Endometrial microvascular endothelial cells (primary cell): ENCODE results near the gene ATP6AP1. TPM values are rescaled to one million over a fixed set of nuclear protein-coding genes. Genes with fewer than 3 reads are reported as not detected.

Source experiments
- in situ Hi-C: cut with HindIII; loops from 2 replicates; pipeline ENCODE4 v1.10.0; 2017; ENCODE audit warnings: low sequenced_read_pairs, low pct_unique_long_range_greater_than_20kb; ENCODE audit errors: inconsistent ontology term
- total RNA-seq: library from RNA; depleted of rRNA; stranded (reverse); fragments of >200 nt; gene quantifications from one replicate; pipeline ENCODE4 v1.2.3, GENCODE V29; 2015; ENCODE audit errors: inconsistent ontology term

ATP6AP1 gene
- total RNA-seq, 1 donor from 2014 or later: 108 TPM

DNA sequence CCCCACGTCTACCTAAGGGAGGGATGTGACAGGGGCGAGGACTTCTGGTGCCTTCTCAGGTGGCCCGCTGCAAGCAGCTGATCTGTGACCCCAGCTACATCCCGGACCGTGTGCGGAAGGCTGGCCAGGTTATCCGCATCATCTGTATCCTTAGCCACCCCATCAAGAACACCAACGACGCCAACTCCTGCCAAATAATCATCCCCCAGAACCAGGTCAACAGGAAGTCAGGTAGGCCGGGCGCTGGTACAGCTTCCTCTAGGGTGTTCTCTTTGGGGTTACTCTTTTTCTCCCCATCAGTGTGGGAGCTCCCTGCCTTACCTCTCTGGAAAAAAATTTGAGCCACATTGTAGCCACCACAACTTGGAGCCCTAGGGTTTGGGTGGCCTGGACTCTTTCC lies 13.1 kb downstream of the ATP6AP1 start:
- in situ Hi-C loops: no loop called here

DNA sequence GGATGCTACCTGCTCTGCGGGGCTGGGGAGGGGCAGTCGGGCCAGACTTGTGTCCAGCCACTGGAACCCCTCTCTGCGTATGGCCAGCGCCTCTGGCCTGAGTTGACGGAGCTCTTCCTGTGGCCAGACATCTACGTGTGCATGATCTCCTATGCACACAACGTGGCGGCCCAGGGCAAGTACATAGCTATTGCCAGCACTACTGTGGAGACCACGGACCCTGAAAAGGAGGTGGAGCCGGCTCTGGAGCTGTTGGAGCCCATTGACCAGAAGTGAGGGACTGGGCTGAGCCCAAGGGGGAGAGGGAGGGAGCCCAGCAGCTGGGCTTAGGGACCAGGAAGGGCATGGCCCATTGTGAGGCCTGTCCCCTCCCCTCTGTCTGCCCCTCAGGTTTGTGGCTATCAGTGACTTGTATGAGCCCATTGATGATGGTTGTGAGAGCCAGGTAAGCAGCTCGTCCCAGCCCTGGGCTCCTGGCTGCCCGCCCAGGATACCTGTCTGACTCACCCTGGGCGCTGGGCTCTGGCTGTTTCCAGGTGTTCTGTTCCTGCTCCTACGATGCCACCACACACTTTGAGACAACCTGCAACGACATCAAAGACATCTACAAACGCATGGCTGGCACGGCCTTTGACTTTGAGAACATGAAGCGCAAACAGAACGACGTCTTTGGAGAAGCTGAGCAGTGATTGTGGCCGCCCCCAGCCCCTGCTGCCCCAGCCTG lies 13.7 kb downstream of the ATP6AP1 start:
- in situ Hi-C loops: no loop called here

DNA sequence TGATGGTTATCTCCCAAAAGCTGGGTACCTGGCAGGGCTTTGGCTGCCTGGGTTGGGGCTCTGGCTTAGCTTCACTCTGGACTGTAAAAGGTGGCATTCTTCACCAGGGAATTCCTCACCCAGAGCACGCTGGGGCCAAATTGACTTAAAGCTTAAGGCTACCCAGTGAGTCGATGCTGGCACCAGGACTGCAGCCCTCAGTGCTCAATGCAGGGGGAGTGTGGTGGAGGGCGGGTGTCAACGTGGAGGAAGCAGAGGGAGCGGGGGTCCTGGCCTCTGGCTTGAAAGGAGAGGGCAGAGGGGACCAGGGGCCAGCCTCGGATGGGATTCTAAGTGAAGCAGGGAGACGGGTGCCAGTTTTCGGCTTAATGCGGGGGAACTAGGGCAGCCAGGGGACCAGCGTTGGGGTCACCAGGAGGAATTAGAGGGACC lies 15.0 kb downstream of the ATP6AP1 start:
- in situ Hi-C loops: no loop called here

DNA sequence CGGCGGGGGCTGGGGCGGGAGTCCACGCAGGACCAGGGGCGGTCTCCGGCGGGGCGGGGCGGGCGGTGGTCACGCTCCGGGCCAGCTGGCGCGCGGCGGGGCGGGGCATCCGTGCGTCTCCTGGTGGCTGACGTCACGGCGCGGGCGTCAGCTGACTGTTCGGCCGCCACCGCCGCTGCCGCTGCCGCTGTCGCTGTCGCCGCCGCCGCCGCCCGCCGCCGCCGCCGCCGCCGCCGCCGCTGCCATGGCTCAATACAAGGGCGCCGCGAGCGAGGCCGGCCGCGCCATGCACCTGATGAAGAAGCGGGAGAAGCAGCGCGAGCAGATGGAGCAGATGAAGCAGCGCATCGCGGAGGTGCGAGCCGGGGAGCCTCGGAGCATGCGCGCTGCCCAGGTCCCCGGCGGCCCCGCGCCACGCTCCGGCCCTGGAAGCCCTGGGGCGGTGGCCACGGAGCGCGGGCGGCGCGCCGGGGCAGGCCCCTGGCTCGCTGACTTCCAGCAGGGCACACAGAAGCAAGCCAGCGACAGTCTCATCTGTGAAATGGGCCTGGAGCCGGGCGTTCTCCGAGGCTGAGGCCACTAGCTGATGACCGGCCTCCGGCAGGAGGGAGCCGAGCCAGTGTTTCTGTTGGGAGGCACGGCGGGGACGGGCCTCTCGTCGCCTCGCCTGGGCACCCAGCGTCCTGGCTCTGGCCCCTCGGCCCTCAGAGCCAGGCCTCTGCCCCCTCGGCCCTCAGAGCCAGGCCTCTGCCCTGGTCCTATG lies 15.7 kb downstream of the ATP6AP1 start, which contains the start of gene FAM50A:
TSS of gene FAM50A (plus strand) at position 150 of the 763 bp plus-strand sequence. CDS start at position 245, 95 bp downstream.
- in situ Hi-C loops: no loop called here

DNA sequence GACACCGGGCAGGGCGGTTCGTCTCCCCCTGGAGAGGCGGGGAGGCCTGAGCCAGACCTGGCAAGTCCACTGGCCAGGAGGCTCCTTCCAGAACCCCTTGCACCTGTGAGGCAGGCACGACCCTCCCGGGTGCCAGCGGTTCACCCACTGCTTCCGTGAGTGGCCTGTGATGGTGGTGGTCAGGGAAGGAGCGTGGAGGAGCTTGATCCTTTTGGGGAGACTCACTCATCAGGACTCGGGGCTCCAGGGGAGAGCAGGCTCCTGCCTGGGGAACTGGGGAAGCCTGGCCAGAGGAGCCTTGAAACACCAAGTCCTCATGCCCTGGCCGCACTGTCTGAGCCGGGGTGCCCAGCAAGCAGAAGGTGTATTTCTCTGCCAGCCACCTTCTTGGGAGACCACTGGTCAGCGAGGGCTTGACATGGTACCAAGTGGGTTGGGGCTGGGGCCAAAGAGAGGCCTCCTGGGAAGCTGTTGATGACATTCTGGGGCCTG lies 16.3 kb downstream of the ATP6AP1 start:
- in situ Hi-C loops: no loop called here

DNA sequence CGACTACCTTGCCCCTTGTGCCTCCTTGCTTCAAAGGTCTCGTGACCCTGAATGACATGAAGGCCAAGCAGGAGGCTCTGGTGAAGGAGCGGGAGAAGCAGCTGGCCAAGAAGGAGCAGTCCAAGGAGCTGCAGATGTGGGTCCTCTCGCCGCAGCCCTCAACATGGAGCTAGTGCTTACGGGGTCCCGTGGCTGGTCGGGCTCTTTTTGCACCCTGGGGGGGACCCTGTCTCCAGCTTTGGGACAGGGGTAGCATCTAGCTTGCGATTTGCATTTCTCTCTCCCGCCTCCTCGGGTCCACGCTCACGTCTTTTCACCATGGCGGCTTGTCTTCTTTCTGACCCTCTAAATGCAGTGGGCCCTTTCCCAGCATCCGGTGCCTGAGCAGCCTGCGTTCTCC lies 17.3 kb downstream of the ATP6AP1 start:
- in situ Hi-C loops: no loop called here

DNA sequence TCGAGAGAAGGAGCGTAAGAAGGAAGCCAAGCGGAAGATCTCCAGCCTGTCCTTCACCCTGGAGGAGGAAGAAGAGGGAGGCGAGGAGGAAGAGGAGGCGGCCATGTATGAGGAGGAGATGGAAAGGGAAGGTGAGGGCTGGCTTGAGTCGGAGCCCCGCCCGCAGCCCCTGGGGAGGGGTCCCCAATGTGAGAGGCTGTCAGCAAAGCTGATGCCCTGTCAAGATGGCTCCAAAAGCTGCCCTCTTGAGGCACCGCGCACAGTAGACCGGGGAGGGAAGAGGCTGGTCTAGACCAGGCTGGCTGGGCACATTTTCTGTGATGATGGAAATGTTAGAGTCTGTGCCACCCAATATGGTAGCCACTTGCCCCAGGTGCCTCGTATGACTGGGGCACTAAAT lies 18.0 kb downstream of the ATP6AP1 start:
- in situ Hi-C loops: no loop called here

DNA sequence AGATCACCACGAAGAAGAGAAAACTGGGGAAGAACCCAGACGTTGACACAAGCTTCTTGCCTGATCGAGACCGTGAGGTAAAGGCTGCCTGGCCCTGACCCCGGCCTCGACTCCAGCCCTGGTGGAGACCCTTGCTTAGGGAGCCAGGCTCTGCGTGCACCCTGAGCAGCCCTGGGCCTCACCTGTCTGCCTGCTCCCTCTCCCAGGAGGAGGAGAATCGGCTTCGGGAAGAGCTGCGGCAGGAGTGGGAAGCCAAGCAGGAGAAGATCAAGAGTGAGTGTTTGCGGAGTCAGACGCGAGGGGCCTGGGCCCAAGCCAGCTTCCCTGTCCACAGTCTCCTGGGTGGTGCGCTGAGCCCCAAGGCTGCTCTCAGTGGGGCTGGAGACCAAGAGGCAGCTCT lies 20.0 kb downstream of the ATP6AP1 start:
- in situ Hi-C loops: no loop called here

DNA sequence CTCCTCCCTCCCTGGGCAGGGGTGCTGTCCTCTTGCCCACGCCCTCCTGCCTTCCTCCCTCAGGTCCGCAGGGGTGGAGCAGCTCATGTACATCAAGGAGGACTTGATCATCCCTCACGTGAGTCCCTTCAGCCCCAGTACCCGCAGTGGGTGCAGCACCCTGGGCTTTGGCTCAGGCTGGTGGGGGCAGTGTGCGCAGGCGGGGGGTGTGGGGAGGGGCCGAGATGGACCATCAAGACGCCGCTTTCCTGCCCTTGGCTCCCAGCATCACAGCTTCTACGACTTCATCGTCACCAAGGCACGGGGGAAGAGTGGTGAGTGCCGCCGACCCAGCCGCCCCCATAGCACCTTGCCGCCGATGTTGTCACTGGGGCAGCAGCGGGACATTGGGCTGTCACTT lies 21.1 kb downstream of the ATP6AP1 start:
- in situ Hi-C loops: no loop called here

DNA sequence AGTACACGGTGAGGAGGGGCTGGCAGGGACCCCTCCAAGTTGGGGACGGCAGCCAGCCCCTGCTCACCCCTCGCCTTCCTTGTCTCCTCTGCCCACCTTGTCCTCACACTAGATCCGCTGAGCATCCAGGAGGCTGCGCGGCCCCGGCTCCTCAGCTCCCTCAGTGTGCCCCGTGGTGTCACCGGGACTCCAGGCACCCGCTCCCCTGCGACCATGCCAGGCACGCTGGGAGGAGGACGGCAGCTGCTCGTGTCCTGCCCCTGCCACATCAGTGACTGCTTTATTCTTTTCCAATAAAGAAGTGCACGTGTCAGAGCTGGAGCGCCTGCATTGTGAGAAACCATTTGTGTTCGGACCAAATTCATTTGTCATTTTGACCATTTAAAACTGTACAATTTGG lies 21.8 kb downstream of the ATP6AP1 start:
- in situ Hi-C loops: no loop called here

DNA sequence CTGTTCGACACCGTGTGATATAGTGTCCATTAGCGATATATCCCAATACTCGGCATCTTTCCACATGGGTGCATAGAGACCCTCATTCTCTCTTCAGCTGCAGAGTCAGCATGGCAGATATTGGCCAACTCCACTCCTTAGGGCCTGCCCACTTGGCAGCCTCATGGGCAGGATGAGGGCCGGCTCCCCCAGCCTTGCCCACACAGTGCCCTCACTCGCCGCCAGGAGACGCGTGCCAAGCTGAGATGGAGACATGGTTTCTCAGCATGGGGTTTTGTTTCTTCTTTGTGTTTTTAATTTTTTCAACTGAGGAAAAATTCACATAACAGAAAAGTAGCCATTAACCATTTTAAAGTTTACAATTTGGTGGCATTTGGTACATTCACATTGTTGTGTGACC lies 24.3 kb downstream of the ATP6AP1 start:
- in situ Hi-C loops: no loop called here

DNA sequence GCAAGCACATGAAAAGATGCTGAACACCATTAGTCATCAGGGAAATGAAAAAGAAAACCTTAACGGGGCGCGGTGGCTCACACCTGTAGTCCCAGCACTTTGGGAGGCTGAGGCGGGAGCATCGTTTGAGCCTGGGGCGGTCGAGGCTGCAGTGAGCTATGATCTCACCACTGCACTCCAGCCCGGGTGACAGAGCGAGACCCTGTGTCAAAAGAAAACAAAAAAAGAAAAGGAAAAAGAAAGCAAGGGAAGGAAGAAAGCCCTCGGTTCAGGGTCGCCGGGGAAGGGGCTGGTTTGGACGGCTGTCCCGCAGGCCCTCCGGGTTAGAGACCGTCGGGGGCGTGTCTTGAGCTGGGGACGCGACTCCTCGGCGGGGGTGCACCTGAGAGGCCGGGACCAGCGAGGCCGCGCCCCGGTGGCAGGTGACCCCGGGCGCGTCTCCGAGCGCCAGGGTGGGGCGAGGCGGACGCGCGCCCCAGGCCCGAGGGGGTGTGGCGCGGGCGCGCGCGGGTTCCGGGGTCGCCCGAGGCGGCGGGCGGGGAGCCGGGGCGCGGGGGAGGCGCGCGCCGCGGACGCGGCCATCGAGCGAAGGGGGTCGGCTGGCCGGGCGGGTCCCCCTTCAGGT lies 29.1 kb downstream of the ATP6AP1 start:
- in situ Hi-C loops: no loop called here

DNA sequence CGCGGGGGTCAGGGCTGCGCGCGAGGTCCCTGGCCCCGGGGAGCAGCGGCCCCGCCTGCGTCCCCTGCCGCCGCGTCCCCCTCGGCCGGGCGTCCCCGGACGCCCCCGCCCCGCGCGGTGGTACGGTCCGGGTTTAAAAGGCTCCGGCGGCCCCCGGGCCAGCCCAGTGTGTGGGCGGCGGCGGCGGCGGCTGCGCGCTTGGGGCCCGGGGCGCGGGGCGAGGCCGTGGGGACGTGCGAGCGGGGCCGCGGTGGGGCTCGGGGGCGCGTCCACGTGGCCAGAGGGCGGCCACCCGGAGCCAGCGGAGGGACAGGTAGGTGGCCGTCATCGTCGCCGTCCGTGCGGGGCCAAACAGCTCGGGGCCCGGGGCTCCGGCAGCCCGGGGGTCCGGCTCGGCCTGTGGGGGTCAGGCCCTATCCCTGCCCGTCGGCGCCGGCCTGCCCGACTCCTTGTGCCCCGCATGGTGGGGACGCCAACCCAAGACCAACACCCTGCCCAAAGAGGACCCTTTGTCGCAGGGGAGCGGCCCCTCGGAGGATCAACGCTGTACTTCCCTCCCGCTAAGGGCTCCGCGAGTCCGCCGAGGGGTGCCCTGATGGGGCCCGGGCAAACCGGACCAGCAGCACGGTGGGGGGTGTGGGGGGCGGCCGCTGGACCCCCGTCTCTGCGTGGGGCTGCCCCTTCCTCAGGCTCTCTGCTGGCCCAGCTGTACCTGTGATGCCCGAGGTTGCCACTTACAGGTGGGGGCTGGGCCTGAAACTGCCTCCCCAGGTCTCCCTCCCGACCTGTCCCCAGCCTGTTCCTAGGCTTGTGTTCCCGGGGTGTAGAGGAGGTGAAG lies 29.9 kb downstream of the ATP6AP1 start, which contains the start of gene PLXNA3:
TSS of gene PLXNA3 (plus strand) at position 166 of the 838 bp plus-strand sequence. CDS start 1,903 bp downstream, outside the sequence.
- in situ Hi-C loops: no loop called here

DNA sequence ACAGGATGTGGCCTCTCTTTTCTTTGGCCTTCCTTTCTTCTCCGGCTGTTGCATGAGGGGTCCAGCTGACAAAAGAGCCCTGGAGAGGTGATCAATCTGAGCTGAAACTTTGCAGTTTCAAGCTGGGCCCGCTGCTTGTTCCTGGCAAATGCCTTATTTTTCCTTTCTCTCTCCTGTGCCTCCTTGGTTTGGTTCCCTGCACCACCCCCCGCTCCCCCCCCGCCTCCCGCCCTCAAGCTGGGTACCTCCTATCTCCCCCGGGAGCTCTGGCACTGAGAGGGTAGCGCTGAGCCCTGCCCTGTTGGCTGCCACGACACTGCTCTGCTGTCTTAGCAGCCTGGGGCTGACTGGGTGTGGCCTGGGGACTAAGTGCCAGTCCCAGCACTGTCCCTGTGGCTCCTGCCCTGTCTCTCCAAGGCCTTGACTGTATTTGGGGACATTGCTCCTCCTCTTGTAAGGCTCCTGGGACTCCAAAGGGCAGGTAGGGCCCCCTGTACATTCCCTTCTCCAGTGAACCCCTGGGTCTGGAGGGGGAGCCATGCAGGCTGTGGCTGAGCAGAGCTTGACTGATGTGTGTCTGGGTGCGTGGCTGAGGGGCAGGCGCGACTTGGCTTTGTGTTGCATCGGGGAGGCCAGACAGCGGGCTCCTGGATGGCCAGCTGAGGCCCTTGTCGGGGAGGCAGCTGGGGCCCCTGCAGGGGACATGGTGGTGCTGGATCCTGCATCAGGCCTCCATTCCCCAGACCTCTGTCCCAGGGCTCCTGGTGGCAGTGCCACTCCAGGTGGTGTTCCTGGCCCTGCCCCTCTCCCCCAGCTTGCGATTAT lies 30.7 kb downstream of the ATP6AP1 start:
- in situ Hi-C loops: no loop called here

DNA sequence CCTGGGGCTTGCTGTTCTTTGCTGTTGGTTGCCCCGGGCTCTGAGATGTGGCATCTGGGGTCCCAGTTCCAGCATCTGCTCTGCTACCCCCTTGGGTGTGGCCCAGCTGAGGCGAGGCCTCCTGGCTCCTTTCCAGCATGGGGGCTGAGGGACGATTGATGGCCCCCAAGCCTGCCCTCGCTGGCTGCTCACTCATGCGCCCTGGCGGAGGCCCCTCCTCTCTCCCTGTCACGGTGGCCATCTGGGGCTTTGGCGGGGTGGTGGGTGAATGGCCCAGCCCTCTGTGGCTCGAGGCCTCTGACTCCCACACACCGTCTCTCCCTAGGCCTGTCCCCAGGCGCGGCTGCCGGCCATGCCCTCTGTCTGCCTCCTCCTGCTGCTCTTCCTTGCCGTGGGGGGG lies 31.4 kb downstream of the ATP6AP1 start:
- in situ Hi-C loops: no loop called here

DNA sequence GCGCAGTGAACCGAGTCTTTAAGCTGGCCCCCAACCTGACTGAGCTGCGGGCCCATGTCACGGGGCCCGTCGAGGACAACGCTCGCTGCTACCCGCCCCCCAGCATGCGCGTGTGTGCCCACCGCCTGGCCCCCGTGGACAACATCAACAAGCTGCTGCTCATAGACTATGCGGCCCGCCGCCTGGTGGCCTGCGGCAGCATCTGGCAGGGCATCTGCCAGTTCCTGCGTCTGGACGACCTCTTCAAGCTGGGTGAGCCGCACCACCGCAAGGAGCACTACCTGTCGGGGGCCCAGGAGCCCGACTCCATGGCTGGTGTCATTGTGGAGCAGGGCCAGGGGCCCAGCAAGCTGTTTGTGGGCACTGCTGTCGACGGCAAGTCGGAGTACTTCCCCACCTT lies 31.8 kb downstream of the ATP6AP1 start:
- in situ Hi-C loops: no loop called here

DNA sequence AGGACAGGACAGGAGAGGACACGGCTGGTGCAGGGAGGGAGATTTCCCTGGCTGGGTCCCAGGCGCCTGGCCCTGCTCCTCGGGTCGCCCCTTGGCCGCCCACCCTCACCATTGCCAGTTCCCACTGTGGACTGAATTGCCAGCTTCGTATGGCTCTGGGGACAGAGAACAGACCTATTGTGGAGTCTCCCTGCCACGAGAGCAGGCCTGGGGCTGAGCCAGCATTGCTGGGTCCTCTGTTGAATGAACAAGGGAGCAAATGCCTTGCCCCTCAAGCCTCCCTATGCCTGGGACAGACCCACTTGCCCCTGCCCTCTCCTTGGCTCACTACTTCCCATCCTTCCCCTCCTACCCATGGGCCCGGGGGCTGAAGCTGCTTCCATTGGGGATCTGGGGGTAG lies 33.9 kb downstream of the ATP6AP1 start:
- in situ Hi-C loops: no loop called here

DNA sequence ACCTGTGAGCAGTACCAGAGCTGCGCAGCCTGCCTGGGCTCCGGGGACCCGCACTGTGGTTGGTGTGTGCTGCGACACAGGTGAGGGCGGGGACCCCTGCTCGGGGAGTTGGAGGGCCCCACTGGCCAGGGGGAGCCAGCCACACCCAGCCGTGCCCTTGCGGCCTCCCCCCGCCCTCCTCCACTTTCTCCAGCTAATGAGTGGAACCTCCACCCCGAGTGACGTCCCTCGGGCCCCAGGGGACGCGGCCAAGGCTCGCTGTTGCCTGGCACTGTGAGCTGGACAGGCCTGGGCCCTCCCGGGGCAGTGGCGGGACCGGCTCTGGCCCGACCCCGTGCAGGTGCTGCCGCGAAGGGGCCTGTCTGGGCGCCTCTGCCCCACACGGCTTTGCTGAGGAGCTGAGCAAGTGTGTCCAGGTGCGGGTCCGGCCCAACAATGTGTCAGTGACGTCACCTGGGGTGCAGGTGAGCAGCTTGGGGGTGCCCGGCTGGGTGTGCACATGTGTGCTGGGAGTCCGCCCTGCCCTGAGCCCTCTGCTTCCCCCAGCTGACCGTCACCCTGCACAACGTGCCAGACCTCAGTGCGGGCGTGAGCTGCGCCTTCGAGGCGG lies 35.2 kb downstream of the ATP6AP1 start:
- in situ Hi-C loops: no loop called here
